ENCODE data around the gene P3H2. TPM values are rescaled to one million over a fixed set of nuclear protein-coding genes. Genes with fewer than 3 reads are reported as not detected.

The P3H2 gene
- total RNA-seq, 1 experiment from 2014 or later: 82.2 TPM

- peaks cover 5% of the 10 kb centered on the region for H3K4me1 ChIP-seq (ENCODE audit: control insufficient read depth, insufficient read depth, low read length)
- BruUV-seq (replicated peaks): no TSS peak
- CTCF ChIA-PET: no interaction called here
- DNase-seq (ENCODE audit: low read depth, low spot score): no peak
- POLR2A ChIA-PET: interaction anchor here (0.5 kb wide), 1 partner anchor 14 kb away, joined by 3 read pairs; no protein-coding TSS in a partner anchor
- H3K4me3 ChIP-seq (ENCODE audit: low read depth in 2 of 2, low read length in 2 of 2): no peak overlapping the region
- intact Hi-C loops (cut with micrococcal nuclease; ENCODE audit: unreplicated experiment) (no loop called here), in situ Hi-C loops (cut with HindIII; ENCODE audit: low pct_unique_long_range_greater_than_20kb, low sequenced_read_pairs) (no loop called here)
- peak overlapping the region; percentile 55 for H3K27ac ChIP-seq (ENCODE audit: low read length)
- H3K36me3 ChIP-seq (ENCODE audit: control insufficient read depth, insufficient read depth, low read length): no peaks in the 10 kb centered on the region
- no peak for ATAC-seq
- TF ChIP-seq TCF7L2 (IDR thresholded peaks at IDR 0.05; ENCODE audit: low read depth, low read length) (no peak), REST (IDR thresholded peaks at IDR 0.05; ENCODE audit: insufficient read depth in 1 of 2, low read depth in 2 of 2, low read length in 1 of 2) (no peak), SIN3A (IDR thresholded peaks at IDR 0.05; ENCODE audit: borderline replicate concordance, insufficient read depth, low read depth, low read length) (no peak), POLR2AphosphoS5 (IDR thresholded peaks at IDR 0.05; ENCODE audit: low read depth, low read length) (no peak), CTCF (IDR thresholded peaks at IDR 0.05) (no peak)
- no peaks in the 10 kb centered on the region for H3K9me3 ChIP-seq (ENCODE audit: control insufficient read depth, insufficient read depth, low read depth, low read length)
- H3K27me3 ChIP-seq (ENCODE audit: control insufficient read depth, insufficient read depth, low read length): no peaks in the 10 kb centered on the region
These were observed 93.6 kb downstream of the P3H2 start for GRCh38 chr3:190027116-190027515.

- peak; percentile 30; the same call in 1 of the 2 replicates for ATAC-seq
- in situ Hi-C loops (cut with HindIII; ENCODE audit: low pct_unique_long_range_greater_than_20kb, low sequenced_read_pairs) (no loop called here), intact Hi-C loops (cut with micrococcal nuclease; ENCODE audit: unreplicated experiment) (no loop called here)
- ChIA-PET CTCF (no interaction called here), POLR2A (interaction anchor here (0.6 kb wide), 1 partner anchor 86 kb away, joined by 3 read pairs; no protein-coding TSS in a partner anchor)
- Histone ChIP-seq H3K27me3 (ENCODE audit: control insufficient read depth, insufficient read depth, low read length) (no peaks in the 10 kb centered on the region), H3K4me3 (ENCODE audit: low read depth in 2 of 2, low read length in 2 of 2) (no peak overlapping the region), H3K36me3 (ENCODE audit: control insufficient read depth, insufficient read depth, low read length) (no peaks in the 10 kb centered on the region), H3K9me3 (ENCODE audit: control insufficient read depth, insufficient read depth, low read depth, low read length) (no peaks in the 10 kb centered on the region), H3K27ac (ENCODE audit: low read length) (peak overlapping the region; percentile 25; the same call in 1 of the 2 replicates), H3K4me1 (ENCODE audit: control insufficient read depth, insufficient read depth, low read length) (no peaks in the 10 kb centered on the region; the same call in 1 of the 2 replicates)
- no peak for TF ChIP-seq TCF7L2 (IDR thresholded peaks at IDR 0.05; ENCODE audit: low read depth, low read length)
- TF ChIP-seq SIN3A (IDR thresholded peaks at IDR 0.05; ENCODE audit: borderline replicate concordance, insufficient read depth, low read depth, low read length): no peak
- no peak for TF ChIP-seq POLR2AphosphoS5 (IDR thresholded peaks at IDR 0.05; ENCODE audit: low read depth, low read length)
- no peak for TF ChIP-seq REST (IDR thresholded peaks at IDR 0.05; ENCODE audit: insufficient read depth in 1 of 2, low read depth in 2 of 2, low read length in 1 of 2)
- TF ChIP-seq CTCF (IDR thresholded peaks at IDR 0.05): no peak
- BruUV-seq (replicated peaks): no TSS peak
- no peak for DNase-seq (ENCODE audit: low read depth, low spot score)
These were observed 94.5 kb downstream of the P3H2 start for GRCh38 chr3:190026154-190026553.

Measured in Panc1 (cell line).